Stimulated activated CD4-positive, alpha-beta T cell treated with anti-CD3 and anti-CD28 coated beads, Interleukin-1b, Interleukin-23, amount 100 ng/mL, for 1 hour (primary cell): ENCODE data around the gene ABHD10.
"Not testable (repeated sequence)": the region's sequence is repeated elsewhere in the genome, so short reads cannot be mapped to it uniquely, and the experiment has no call there.

Source experiments
- DNase-seq, 2 donors: peaks; one replicate each; pipeline ENCODE4 v3.0.0-alpha.2; 2020; ENCODE audit warnings: low read depth in 2 of 2

Gene ABHD10

GRCh38 chr3:112032098-112032731 lies 53.4 kb downstream of the ABHD10 start:
- DNase-seq: no peak

- no peak for DNase-seq
These were observed 55.6 kb downstream of the ABHD10 start, which contains the start of gene TMPRSS7 for GRCh38 chr3:112034436-112034835. Gene TMPRSS7, plus strand, starts transcription at chr3:112034736. Its CDS starts 110 bp downstream, at chr3:112034846.

GRCh38 chr3:112035241-112035640 lies 56.4 kb downstream of the ABHD10 start:
- no peak for DNase-seq

GRCh38 chr3:112037194-112037593 lies 58.4 kb downstream of the ABHD10 start:
- DNase-seq: not testable (repeated sequence)

GRCh38 chr3:112038863-112039262 lies 60.0 kb downstream of the ABHD10 start:
- DNase-seq: no peak

GRCh38 chr3:112041321-112041720 lies 62.5 kb downstream of the ABHD10 start:
- DNase-seq: no peak

- DNase-seq: no peak
These were observed 64.0 kb downstream of the ABHD10 start for GRCh38 chr3:112042842-112043280.
